ENCODE results near the gene TCF4. TPM values are rescaled to one million over a fixed set of nuclear protein-coding genes. Genes with fewer than 3 reads are reported as not detected.

The TCF4 gene
- total RNA-seq, 1 experiment from 2014 or later = 0.42 TPM

GRCh38 chr18:55372209-55372608, 215.8 kb downstream of the TCF4 start:
- Histone ChIP-seq H2AFZ (ENCODE audit: low read depth, low read length, poor library complexity, severe bottlenecking) (no peak overlapping the region), H3K9ac (ENCODE audit: low read length) (no peak overlapping the region), H3K27ac (ENCODE audit: low read depth, low read length) (no peak overlapping the region), H3K36me3 (ENCODE audit: control insufficient read depth in 1 of 2, insufficient read depth in 2 of 2, low read length in 2 of 2) (no peaks in the 10 kb centered on the region), H4K20me1 (ENCODE audit: insufficient read depth) (no peaks in the 10 kb centered on the region), H3K79me2 (ENCODE audit: insufficient read depth, low read length) (no peaks in the 10 kb centered on the region), H3K27me3 (ENCODE audit: insufficient read depth, low read length) (no peaks in the 10 kb centered on the region), H3K9me3 (ENCODE audit: control insufficient read depth in 1 of 2, insufficient read depth in 1 of 2, low read depth in 1 of 2, low read length in 2 of 2) (no peaks in the 10 kb centered on the region), H3K4me1 (ENCODE audit: control insufficient read depth in 1 of 2, insufficient read depth in 2 of 2, low read length in 2 of 2) (no peaks in the 10 kb centered on the region), H3K4me3 (replicated peaks in 1 of 2; ENCODE audit: low read depth in 1 of 2, low read length in 2 of 2) (no peak overlapping the region), H3K4me2 (ENCODE audit: low read length) (no peak overlapping the region), H3K9me2 (ENCODE audit: insufficient read depth) (no peaks in the 10 kb centered on the region)
- POLR2A ChIA-PET = no interaction called here
- no TSS peak for BruUV-seq (replicated peaks)
- RAD21 ChIA-PET (ENCODE audit: low non-redundant PET in 1 of 2, low total read pairs in 2 of 2, uncharacterized antibody in 2 of 2, unreplicated experiment in 2 of 2) = no interaction called here
- DNase-seq (ENCODE audit: low read depth, low spot score) (no peak), ATAC-seq (no peak)
- TF ChIP-seq POLR2A (IDR thresholded peaks at IDR 0.05; ENCODE audit: borderline replicate concordance, extremely low read depth, insufficient read depth, insufficient read length) = no peak
- no peak for TF ChIP-seq JUND (IDR thresholded peaks at IDR 0.05)
- TF ChIP-seq ELF1 (IDR thresholded peaks at IDR 0.05; ENCODE audit: borderline replicate concordance, low read depth) = no peak
- TF ChIP-seq YY1 (IDR thresholded peaks at IDR 0.05; ENCODE audit: extremely low read depth, insufficient replicate concordance, low read depth, low read length) = no peak
- no peak for TF ChIP-seq EZH2phosphoT487 (IDR thresholded peaks at IDR 0.05; ENCODE audit: borderline replicate concordance)
- TF ChIP-seq POLR2AphosphoS5 (IDR thresholded peaks at IDR 0.05; ENCODE audit: low read depth, low read length) = no peak
- TF ChIP-seq EZH2 (IDR thresholded peaks at IDR 0.05) = no peak
- TF ChIP-seq, protein P1, sequence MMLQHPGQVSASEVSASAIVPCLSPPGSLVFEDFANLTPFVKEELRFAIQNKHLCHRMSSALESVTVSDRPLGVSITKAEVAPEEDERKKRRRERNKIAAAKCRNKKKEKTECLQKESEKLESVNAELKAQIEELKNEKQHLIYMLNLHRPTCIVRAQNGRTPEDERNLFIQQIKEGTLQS (IDR thresholded peaks at IDR 0.05) = no peak
- TF ChIP-seq CEBPB (IDR thresholded peaks at IDR 0.05; ENCODE audit: low read depth) = no peak
- TF ChIP-seq EGR1 (IDR thresholded peaks at IDR 0.05; ENCODE audit: low read depth) = no peak
- no peak for TF ChIP-seq FOSL1 (IDR thresholded peaks at IDR 0.05; ENCODE audit: low read depth)
- TF ChIP-seq, protein P2, sequence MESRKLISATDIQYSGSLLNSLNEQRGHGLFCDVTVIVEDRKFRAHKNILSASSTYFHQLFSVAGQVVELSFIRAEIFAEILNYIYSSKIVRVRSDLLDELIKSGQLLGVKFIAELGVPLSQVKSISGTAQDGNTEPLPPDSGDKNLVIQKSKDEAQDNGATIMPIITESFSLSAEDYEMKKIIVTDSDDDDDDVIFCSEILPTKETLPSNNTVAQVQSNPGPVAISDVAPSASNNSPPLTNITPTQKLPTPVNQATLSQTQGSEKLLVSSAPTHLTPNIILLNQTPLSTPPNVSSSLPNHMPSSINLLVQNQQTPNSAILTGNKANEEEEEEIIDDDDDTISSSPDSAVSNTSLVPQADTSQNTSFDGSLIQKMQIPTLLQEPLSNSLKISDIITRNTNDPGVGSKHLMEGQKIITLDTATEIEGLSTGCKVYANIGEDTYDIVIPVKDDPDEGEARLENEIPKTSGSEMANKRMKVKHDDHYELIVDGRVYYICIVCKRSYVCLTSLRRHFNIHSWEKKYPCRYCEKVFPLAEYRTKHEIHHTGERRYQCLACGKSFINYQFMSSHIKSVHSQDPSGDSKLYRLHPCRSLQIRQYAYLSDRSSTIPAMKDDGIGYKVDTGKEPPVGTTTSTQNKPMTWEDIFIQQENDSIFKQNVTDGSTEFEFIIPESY (IDR thresholded peaks at IDR 0.05; ENCODE audit: extremely low read depth, insufficient replicate concordance, low read length) = no peak
- TF ChIP-seq, protein P3, sequence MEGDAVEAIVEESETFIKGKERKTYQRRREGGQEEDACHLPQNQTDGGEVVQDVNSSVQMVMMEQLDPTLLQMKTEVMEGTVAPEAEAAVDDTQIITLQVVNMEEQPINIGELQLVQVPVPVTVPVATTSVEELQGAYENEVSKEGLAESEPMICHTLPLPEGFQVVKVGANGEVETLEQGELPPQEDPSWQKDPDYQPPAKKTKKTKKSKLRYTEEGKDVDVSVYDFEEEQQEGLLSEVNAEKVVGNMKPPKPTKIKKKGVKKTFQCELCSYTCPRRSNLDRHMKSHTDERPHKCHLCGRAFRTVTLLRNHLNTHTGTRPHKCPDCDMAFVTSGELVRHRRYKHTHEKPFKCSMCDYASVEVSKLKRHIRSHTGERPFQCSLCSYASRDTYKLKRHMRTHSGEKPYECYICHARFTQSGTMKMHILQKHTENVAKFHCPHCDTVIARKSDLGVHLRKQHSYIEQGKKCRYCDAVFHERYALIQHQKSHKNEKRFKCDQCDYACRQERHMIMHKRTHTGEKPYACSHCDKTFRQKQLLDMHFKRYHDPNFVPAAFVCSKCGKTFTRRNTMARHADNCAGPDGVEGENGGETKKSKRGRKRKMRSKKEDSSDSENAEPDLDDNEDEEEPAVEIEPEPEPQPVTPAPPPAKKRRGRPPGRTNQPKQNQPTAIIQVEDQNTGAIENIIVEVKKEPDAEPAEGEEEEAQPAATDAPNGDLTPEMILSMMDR (IDR thresholded peaks at IDR 0.05 in 2 of 3, conservative IDR thresholded peaks at IDR 0.05 in 1 of 3; ENCODE audit: borderline replicate concordance in 1 of 3, insufficient read depth in 1 of 3, low read depth in 2 of 3, low read length in 2 of 3) = no peak
- TF ChIP-seq ZFX (IDR thresholded peaks at IDR 0.05) = no peak
- no peak for TF ChIP-seq SRF (IDR thresholded peaks at IDR 0.05; ENCODE audit: low read depth)
- no peak for TF ChIP-seq TCF7L2 (IDR thresholded peaks at IDR 0.05; ENCODE audit: borderline replicate concordance, extremely low read depth, insufficient read depth, insufficient read length)
- TF ChIP-seq, protein P4, sequence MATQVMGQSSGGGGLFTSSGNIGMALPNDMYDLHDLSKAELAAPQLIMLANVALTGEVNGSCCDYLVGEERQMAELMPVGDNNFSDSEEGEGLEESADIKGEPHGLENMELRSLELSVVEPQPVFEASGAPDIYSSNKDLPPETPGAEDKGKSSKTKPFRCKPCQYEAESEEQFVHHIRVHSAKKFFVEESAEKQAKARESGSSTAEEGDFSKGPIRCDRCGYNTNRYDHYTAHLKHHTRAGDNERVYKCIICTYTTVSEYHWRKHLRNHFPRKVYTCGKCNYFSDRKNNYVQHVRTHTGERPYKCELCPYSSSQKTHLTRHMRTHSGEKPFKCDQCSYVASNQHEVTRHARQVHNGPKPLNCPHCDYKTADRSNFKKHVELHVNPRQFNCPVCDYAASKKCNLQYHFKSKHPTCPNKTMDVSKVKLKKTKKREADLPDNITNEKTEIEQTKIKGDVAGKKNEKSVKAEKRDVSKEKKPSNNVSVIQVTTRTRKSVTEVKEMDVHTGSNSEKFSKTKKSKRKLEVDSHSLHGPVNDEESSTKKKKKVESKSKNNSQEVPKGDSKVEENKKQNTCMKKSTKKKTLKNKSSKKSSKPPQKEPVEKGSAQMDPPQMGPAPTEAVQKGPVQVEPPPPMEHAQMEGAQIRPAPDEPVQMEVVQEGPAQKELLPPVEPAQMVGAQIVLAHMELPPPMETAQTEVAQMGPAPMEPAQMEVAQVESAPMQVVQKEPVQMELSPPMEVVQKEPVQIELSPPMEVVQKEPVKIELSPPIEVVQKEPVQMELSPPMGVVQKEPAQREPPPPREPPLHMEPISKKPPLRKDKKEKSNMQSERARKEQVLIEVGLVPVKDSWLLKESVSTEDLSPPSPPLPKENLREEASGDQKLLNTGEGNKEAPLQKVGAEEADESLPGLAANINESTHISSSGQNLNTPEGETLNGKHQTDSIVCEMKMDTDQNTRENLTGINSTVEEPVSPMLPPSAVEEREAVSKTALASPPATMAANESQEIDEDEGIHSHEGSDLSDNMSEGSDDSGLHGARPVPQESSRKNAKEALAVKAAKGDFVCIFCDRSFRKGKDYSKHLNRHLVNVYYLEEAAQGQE (IDR thresholded peaks at IDR 0.05; ENCODE audit: low read depth) = no peak
- TF ChIP-seq ZNF274 (IDR thresholded peaks at IDR 0.05; ENCODE audit: low read depth, low read length) = no peak
- TF ChIP-seq CBX3 (IDR thresholded peaks at IDR 0.05; ENCODE audit: low read depth) = no peak
- no peak for TF ChIP-seq RAD21 (IDR thresholded peaks at IDR 0.05; ENCODE audit: low read depth)
- CTCF ChIA-PET = no interaction called here
- intact Hi-C loops (cut with micrococcal nuclease) = no loop called here
